Stimulated activated CD4-positive, alpha-beta T cell treated with anti-CD3 and anti-CD28 coated beads, Interleukin-1b, Interleukin-23, amount 100 ng/mL, for 1 hour (primary cell): ENCODE results near the gene SLC8A1.

Source experiments
- DNase-seq, 2 donors: peaks; one replicate each; pipeline ENCODE4 v3.0.0-alpha.2; 2020; ENCODE audit warnings: low read depth in 2 of 2

The SLC8A1 gene

DNA sequence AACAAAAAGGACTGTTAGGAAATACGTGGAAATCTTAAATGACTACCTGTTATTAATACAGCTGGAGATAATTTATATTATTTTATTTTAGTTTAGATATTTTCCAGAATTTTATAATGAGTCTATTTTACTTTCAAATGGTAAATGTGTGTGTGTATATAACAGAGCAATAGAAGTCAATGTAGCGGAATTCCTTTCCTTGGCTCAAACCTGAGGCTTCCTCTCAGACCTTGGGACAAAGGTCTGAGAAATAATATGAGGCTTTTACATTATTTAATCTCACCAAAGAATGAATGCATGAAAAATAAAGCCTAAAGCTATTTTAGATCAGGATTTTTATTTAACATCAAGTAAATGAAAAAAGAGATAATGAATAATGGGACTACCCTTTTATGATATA, 65.7 kb downstream of the SLC8A1 start:
- no peak for DNase-seq

DNA sequence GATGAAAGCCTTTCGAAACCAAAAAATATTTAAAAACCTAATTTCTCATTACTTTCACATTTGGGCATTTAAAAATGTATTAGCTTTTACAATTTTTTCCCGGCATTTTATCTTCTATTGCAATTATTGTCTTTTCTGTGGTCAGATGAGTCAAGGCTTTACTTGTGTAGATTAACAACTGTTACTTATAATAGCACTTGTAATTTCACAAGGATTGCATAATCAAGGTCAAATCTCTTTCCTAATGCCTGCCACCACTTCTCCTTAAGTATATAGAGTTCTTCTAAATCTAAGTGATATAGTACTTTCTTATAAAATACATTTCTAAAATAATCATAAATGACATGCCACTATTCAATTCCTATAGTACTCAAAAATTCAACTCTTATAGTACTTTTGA, 67.2 kb downstream of the SLC8A1 start:
- no peak for DNase-seq

GRCh38 chr2:40384233-40384632, 67.7 kb downstream of the SLC8A1 start:
- DNase-seq: no peak

GRCh38 chr2:40380721-40381120, 71.2 kb downstream of the SLC8A1 start:
- no peak for DNase-seq

GRCh38 chr2:40380041-40380440, 71.8 kb downstream of the SLC8A1 start:
- no peak for DNase-seq

GRCh38 chr2:40374543-40375240, 77.2 kb downstream of the SLC8A1 start:
- no peak for DNase-seq

DNA sequence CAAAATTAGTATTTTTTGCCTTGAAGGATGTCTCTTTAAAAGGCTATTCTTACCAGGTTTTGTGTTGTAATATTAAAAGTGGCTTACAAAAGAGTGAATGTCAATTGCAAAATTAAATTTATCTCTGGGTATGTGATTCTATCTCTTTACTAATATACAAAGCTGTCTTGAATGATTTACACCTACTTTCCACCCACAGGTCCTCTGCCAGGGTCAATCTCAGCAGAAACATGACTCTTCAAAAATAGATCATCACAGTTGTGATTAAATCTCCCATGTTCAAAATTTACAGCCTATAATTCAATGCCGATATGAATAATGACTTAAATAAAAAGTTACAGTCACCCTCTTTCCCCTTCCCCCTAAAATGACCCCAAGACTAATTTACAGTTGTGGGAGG, 78.8 kb downstream of the SLC8A1 start:
- no peak for DNase-seq

GRCh38 chr2:40372283-40372985, 79.5 kb downstream of the SLC8A1 start:
- DNase-seq: no peak

- DNase-seq: no peak
These were observed 80.2 kb downstream of the SLC8A1 start for GRCh38 chr2:40371525-40372282.

- DNase-seq: no peak
These were observed 81.9 kb downstream of the SLC8A1 start for GRCh38 chr2:40370007-40370395.

DNA sequence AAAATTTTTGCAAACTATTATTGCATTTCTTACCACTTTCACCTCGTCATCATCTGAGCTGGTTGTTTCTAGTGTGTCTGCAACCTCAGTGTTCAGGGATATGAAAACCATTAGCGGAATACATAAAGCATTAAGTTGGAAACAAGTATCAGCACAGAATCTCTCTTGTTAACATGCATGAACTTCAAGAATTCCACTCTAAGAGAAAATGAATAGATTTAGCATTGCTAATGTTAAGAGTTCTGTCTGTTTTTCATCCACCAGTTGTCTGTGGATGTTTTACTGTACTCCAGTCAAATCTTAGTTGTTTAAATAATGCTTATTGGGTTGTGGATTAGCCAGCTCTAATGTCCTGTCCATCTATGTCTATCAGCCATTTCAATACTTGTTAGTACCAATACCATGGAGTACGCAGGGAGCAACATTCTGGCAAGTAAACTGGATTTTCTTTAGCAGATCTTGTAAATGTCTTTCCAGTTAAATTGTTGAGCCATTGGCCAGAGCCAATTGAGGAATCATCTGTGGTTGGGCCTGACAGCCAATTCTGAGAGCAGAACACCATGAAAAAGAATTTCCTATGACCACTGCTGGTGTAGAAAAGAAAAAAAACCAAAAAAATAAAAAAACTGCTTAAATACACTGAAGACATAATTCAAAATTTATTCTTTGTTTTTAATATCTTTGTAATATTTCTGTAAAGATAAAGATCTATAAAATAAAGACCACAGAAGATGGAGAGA, 82.5 kb downstream of the SLC8A1 start:
- no peak for DNase-seq

DNA sequence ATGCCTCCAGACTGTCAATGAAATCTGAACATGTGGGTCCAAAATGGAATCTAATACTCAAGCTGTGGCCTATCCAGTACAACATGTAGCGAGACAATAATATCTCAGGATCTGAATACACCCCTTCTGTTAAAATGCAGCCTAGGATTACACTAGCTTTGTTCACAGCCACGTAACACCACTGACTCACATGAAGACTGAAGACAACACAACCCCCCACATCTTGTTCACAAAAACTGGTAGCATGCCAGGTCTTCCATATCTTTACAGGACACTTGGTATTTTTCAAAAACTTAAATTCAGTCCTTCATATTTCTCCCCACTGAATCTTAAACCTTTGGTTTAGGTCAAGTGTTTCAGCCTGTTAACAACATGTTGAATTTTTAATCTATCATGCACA, 84.2 kb downstream of the SLC8A1 start:
- no peak for DNase-seq

GRCh38 chr2:40367032-40367431, 84.9 kb downstream of the SLC8A1 start:
- DNase-seq: no peak

DNA sequence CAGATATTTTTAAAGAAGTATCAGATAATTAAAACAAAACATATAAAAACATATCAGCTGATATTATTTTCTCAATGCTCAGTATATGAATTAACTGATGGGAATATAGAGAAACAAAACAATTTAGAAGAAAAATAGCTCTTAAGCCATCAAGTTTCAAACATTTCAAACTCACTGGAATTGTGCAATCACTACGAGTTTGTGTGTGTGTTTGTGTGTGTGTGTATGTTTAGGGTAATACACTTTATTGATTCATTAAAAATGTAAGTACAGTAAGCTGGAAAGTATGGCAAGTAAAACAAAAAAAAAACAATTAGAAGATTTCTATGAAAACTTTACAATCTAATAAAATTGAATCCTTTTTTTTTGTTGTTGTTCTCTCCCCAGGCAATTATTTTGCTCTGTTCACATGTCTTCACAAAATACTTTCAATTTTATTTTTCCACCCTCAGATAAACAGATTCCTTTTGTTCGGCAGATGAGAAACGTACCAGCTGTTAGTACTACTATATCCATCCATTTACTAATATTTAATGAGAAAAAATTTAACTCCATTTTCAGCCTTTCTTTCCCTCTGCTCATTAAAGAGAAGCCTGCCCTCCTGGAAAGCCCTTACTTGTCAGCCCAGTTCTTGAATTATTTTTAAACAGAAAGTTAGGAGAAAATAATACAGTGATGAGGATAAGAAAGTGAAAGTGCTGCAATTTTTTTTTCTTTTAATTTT, 87.6 kb downstream of the SLC8A1 start:
- no peak for DNase-seq

GRCh38 chr2:40363631-40364030, 88.3 kb downstream of the SLC8A1 start:
- no peak for DNase-seq

DNA sequence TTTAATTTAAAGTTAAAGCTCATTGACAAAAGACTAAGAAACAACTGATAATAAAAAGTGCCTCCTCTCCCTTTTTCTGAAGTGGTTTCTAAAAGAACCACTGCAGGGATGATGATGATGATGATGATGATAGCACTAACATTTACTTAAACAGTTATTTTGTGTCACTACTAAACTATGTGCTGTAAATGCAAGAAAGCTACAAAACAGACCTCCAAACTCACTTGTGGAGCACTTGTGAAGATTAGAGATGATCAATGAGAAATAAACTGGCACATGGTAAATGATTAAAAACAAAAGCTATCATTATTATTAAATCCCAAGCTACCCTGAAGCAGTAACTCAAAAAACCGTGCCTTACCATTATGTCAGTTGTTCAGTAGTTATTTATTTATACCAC, 88.7 kb downstream of the SLC8A1 start:
- DNase-seq: no peak

DNA sequence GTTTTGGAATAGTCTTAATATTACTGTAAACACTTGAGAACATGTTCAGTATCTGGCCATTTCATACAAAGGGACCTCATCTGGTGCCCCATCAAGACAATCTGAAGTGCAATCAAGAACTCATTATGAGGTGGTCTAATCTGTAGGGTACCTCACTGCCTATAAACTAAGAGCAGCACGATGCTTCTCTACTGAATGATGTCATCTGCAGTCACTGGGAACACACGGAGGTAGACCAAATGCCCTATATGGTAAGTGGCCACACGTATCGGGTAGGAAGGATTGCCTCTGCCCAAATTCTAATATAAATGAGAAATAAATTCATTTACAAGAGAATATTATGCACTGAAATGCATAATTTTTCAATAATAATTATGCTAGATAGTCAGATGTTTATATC, 90.4 kb downstream of the SLC8A1 start:
- DNase-seq: no peak

- no peak for DNase-seq
These were observed 91.2 kb downstream of the SLC8A1 start for GRCh38 chr2:40360652-40361051.

- DNase-seq: no peak
These were observed 92.1 kb downstream of the SLC8A1 start for GRCh38 chr2:40359811-40360210.

- DNase-seq: no peak
These were observed 93.1 kb downstream of the SLC8A1 start for GRCh38 chr2:40358783-40359182.

GRCh38 chr2:40357667-40358066, 94.2 kb downstream of the SLC8A1 start:
- DNase-seq: no peak

DNA sequence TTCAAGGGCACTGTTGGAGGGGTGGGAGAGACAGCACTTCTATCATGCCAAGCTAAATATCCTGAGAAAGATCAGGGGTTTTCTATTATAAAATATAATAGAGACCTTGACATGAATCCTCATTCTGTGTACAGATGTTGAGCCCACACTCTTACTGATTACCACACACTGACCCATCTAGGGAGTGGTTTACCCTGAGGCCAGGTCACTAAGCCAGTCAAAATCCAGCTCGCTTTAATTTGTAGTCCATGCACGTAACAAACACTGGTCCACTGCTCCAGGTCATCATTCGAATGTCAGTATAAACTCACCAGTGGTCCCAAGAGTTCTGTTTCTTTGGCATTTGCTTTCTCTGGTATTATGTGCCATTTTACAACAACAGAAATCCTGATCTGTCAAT, 96.4 kb downstream of the SLC8A1 start:
- no peak for DNase-seq
